Hepatocyte (in vitro differentiated cells): Measurements from ENCODE around the gene MAP2K2.

Experiments used
- CTCF ChIP-seq: fragments of 200-600 bp; sonication (generic); IDR thresholded peaks from 2 replicates; pipeline ENCODE4 v1.5.1; 2016; ENCODE audit warnings: antibody characterized with exemption, mild to moderate bottlenecking; ENCODE audit not compliant: poor library complexity
- EZH2 ChIP-seq: fragments of 200-600 bp; sonication (generic); IDR thresholded peaks from 2 replicates; pipeline ENCODE4 v1.6.1; 2016; ENCODE audit warnings: antibody characterized with exemption, mild to moderate bottlenecking, borderline replicate concordance
- EZH2phosphoT487 ChIP-seq: fragments of 200-600 bp; sonication (generic); IDR thresholded peaks from one replicate; pipeline ENCODE4 v1.6.1; 2018; ENCODE audit warnings: antibody characterized with exemption, mild to moderate bottlenecking, low read depth, moderate library complexity; ENCODE audit not compliant: unreplicated experiment, severe bottlenecking

- TF ChIP-seq EZH2phosphoT487 (no peak), EZH2 (no peak), CTCF (no peak)
These were observed 54.5 kb downstream of the MAP2K2 start for GRCh38 chr19:4069331-4069959.
